Measurements from ENCODE around the gene EEF1AKMT1.

Gene EEF1AKMT1

GRCh38 chr13:20719783-20720182 lies 54.0 kb downstream of the EEF1AKMT1 start:
- DNase-seq (ENCODE audit: low read depth, low spot score): no peak

- DNase-seq (ENCODE audit: low read depth, low spot score): no peak
Observed at GRCh38 chr13:20718958-20719566, 54.7 kb downstream of the EEF1AKMT1 start.

- no peak for DNase-seq (ENCODE audit: low read depth, low spot score)
Observed at GRCh38 chr13:20717581-20718542, 55.9 kb downstream of the EEF1AKMT1 start.

- DNase-seq (ENCODE audit: low read depth, low spot score): no peak
Observed at GRCh38 chr13:20716951-20717350, 56.8 kb downstream of the EEF1AKMT1 start.

- no peak for DNase-seq (ENCODE audit: low read depth, low spot score)
Observed at GRCh38 chr13:20715330-20715712, 58.4 kb downstream of the EEF1AKMT1 start.

- DNase-seq (ENCODE audit: low read depth, low spot score): peak; percentile 87
Observed at GRCh38 chr13:20714563-20715329, 59.0 kb downstream of the EEF1AKMT1 start.

- no peak for DNase-seq (ENCODE audit: low read depth, low spot score)
Observed at GRCh38 chr13:20714161-20714560, 59.6 kb downstream of the EEF1AKMT1 start.

- DNase-seq (ENCODE audit: low read depth, low spot score): no peak
Observed at GRCh38 chr13:20713751-20714150, 60.0 kb downstream of the EEF1AKMT1 start.

- no peak for DNase-seq (ENCODE audit: low read depth, low spot score)
Observed at GRCh38 chr13:20713014-20713376, 60.8 kb downstream of the EEF1AKMT1 start.

- DNase-seq (ENCODE audit: low read depth, low spot score): no peak
Observed at GRCh38 chr13:20711301-20712044, 62.3 kb downstream of the EEF1AKMT1 start.

- no peak for DNase-seq (ENCODE audit: low read depth, low spot score)
Observed at GRCh38 chr13:20709782-20710181, 64.0 kb downstream of the EEF1AKMT1 start.

GRCh38 chr13:20709369-20709768 lies 64.4 kb downstream of the EEF1AKMT1 start:
- DNase-seq (ENCODE audit: low read depth, low spot score): no peak

GRCh38 chr13:20708216-20708615 lies 65.5 kb downstream of the EEF1AKMT1 start:
- no peak for DNase-seq (ENCODE audit: low read depth, low spot score)

- DNase-seq (ENCODE audit: low read depth, low spot score): no peak
Observed at GRCh38 chr13:20706661-20707060, 67.1 kb downstream of the EEF1AKMT1 start.

GRCh38 chr13:20704459-20705069 lies 69.2 kb downstream of the EEF1AKMT1 start:
- DNase-seq (ENCODE audit: low read depth, low spot score): no peak

- no peak for DNase-seq (ENCODE audit: low read depth, low spot score)
Observed at GRCh38 chr13:20703780-20704458, 69.8 kb downstream of the EEF1AKMT1 start.

- DNase-seq (ENCODE audit: low read depth, low spot score): no peak
Observed at GRCh38 chr13:20702915-20703779, 70.6 kb downstream of the EEF1AKMT1 start, which contains the start of gene IL17D. TSS of gene IL17D (plus strand) at chr13:20703699. CDS start at chr13:20704002, 303 bp downstream.

- DNase-seq (ENCODE audit: low read depth, low spot score): no peak
Observed at GRCh38 chr13:20702530-20702914, 71.2 kb downstream of the EEF1AKMT1 start.

- DNase-seq (ENCODE audit: low read depth, low spot score): no peak
Observed at GRCh38 chr13:20701461-20701860, 72.3 kb downstream of the EEF1AKMT1 start.

Measured in smooth muscle cell of the brain vasculature (primary cell).